Measurements from ENCODE around the gene TMEM204. TPM values are rescaled to one million over a fixed set of nuclear protein-coding genes. Genes with fewer than 3 reads are reported as not detected.

The TMEM204 gene
- total RNA-seq (2022; extraction: Qiagen RNA extraction), result 0.07 to 0.17 TPM (median 0.11 TPM) in 5 replicates

DNA sequence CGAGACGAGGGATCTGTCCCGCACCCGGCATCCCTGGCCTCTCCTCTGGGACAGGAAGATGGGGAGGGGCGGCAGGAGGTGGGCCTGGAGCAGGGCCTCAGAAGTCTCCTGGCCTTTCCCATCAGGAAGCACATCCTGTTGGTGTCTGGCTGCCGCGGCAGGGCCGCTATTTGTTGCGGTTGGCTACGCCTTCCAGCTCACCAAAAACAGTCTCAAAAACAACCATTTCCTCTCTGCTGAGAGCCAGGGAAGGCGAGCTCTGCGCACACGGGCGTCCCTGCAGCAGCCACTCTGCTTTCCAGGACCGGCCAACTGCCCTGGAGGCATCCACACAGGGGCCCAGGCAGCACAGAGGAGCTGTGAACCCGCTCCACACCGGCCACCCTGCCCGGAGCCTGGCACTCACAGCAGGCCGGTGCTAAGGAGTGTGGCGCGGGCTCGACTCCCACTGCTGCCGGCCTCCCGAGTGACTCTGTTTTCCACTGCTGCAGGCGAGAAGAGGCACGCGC lies at the start of gene TMEM204:
TSS of gene TMEM204 (plus strand) at position 224 of the 509 bp plus-strand sequence. CDS start 610 bp downstream, outside the sequence.

DNA sequence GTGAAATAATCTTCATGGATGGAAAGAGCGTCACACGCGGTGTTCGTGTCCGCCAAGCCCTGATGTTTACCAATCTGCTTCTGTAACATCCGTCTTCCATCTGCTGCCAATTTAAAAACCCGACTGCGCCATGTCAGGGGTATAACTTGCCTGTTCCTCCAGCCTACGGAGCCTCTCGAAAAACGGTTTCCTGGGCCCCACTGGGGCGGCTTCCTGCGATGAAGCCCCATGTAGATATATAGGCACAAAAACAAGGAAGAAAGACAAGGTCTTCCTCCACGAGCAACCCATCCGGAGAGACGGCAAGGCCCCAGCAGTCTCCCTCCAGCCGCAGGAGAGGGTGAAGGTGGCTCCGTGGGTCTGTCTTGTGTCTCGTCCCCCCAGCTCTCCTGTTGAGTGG lies 44.8 kb upstream of the TMEM204 start, which contains the start of gene PTX4:
TSS of gene PTX4 (minus strand) at position 326 of the 400 bp plus-strand sequence. CDS start at position 291, 35 bp downstream.

DNA sequence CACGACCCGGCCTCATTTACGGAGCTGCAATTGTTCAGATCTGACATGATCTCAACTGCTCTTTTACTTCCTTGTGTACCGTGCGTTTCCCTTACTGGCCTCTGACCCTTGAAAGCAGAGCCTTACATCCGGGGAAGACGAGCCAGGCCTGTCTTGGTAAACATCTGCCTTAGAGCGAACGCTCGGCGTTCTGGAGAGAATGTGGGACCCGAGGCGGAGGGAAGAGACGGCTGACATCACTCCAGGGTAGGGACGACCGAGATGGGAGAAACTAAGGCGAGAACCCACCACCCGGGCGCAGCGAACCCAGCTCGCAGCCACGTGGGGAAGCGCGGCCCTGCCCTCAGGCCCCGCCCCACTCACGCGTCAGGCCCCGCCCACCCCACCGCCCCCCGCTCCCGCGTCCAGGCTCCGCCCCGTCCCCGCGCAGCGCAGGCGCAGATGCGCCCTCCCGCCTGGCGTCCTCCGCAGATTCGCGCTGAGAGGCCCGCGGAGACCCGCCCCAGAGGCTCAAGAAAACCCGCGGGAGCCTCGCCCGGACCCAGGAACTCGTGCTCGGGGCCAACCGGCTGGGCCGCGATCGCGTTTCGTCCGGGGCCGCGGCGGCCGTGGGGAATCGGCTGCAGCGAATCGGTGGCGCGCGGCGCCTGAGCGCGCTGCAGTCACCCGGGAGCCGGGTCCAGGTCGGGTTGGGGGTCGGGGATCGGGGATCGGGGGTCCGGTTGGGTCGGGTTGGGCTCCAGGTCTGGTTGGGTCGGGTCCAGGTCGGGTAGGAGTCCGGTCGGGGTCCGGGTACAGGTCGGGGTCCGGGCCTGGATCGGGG lies 40.3 kb upstream of the TMEM204 start, which contains the start of gene TELO2:
TSS of gene TELO2 (plus strand) at position 438 of the 823 bp plus-strand sequence. CDS start 922 bp downstream, outside the sequence.

Other genes starting within 250 kb of the TMEM204 start
- 161 to 189 TPM (median 172 TPM) in 5 replicates for gene UBE2I, start 224.0 kb upstream of the TMEM204 start, total RNA-seq (2022; extraction: Qiagen RNA extraction)
- gene BAIAP3, start 200.0 kb upstream of the TMEM204 start, total RNA-seq (2022; extraction: Qiagen RNA extraction), result 0.39 to 1.1 TPM (median 0.97 TPM) in 5 replicates
- gene TSR3, start 181.8 kb upstream of the TMEM204 start, total RNA-seq (2022; extraction: Qiagen RNA extraction), result 57.0 to 92.2 TPM (median 86.4 TPM) in 5 replicates
- gene GNPTG, start 181.7 kb upstream of the TMEM204 start, total RNA-seq (2022; extraction: Qiagen RNA extraction), result 22.2 to 36.5 TPM (median 32.1 TPM) in 5 replicates
- gene UNKL, start 119.0 kb upstream of the TMEM204 start, total RNA-seq (2022; extraction: Qiagen RNA extraction), result 17.3 to 29.2 TPM (median 26.5 TPM) in 5 replicates
- 33.1 to 35.0 TPM (median 33.9 TPM) in 5 replicates for gene UQCC4, start 112.9 kb upstream of the TMEM204 start, total RNA-seq (2022; extraction: Qiagen RNA extraction)
- gene PERCC1, start 102.6 kb upstream of the TMEM204 start, total RNA-seq (2022; extraction: Qiagen RNA extraction), result not detected in 5 replicates
- gene CCDC154, start 89.1 kb upstream of the TMEM204 start, total RNA-seq (2022; extraction: Qiagen RNA extraction), result 0.07 to 0.34 TPM (median 0.11 TPM) in 5 replicates
- 41.1 to 73.1 TPM (median 66.8 TPM) in 5 replicates for gene CLCN7, start 58.6 kb upstream of the TMEM204 start, total RNA-seq (2022; extraction: Qiagen RNA extraction)
- not detected in 5 replicates for gene PTX4, start 44.7 kb upstream of the TMEM204 start, total RNA-seq (2022; extraction: Qiagen RNA extraction)
- gene TELO2, start 40.3 kb upstream of the TMEM204 start, total RNA-seq (2022; extraction: Qiagen RNA extraction), result 22.4 to 37.9 TPM (median 33.0 TPM) in 5 replicates
- 7.3 to 11.3 TPM (median 8.7 TPM) in 5 replicates for gene IFT140, start 78.4 kb downstream of the TMEM204 start, total RNA-seq (2022; extraction: Qiagen RNA extraction)
- 9.8 to 18.9 TPM (median 15.6 TPM) in 5 replicates for gene CRAMP1, start 78.7 kb downstream of the TMEM204 start, total RNA-seq (2022; extraction: Qiagen RNA extraction)
- 173 to 201 TPM (median 193 TPM) in 5 replicates for gene JPT2, start 144.6 kb downstream of the TMEM204 start, total RNA-seq (2022; extraction: Qiagen RNA extraction)
- gene MAPK8IP3, start 172.5 kb downstream of the TMEM204 start, total RNA-seq (2022; extraction: Qiagen RNA extraction), result 25.5 to 71.3 TPM (median 51.4 TPM) in 5 replicates
- 32.3 to 47.5 TPM (median 40.9 TPM) in 5 replicates for gene NME3, start 237.9 kb downstream of the TMEM204 start, total RNA-seq (2022; extraction: Qiagen RNA extraction)
- 4.2 to 10.4 TPM (median 8.9 TPM) in 5 replicates for gene EME2, start 239.1 kb downstream of the TMEM204 start, total RNA-seq (2022; extraction: Qiagen RNA extraction)
- 169 to 265 TPM (median 236 TPM) in 5 replicates for gene MRPS34, start 239.5 kb downstream of the TMEM204 start, total RNA-seq (2022; extraction: Qiagen RNA extraction)
- 14.4 to 25.2 TPM (median 23.1 TPM) in 5 replicates for gene SPSB3, start 248.9 kb downstream of the TMEM204 start, total RNA-seq (2022; extraction: Qiagen RNA extraction)
- 52.6 to 79.7 TPM (median 76.6 TPM) in 5 replicates for gene NUBP2, start 249.3 kb downstream of the TMEM204 start, total RNA-seq (2022; extraction: Qiagen RNA extraction)

All from A549 treated with dexamethasone at 1 μM for 4 hours (cell line).